ENCODE results near the gene SMIM21. TPM values are rescaled to one million over a fixed set of nuclear protein-coding genes. Genes with fewer than 3 reads are reported as not detected.

The SMIM21 gene
- total RNA-seq, 6 experiments from 2014 or later, result not detected

- H3K27me3 Mint-ChIP-seq (ENCODE audit: insufficient read depth), result peaks cover 4% of the 10 kb centered on the region
- DNase-seq, result peak; percentile 99
- no peaks in the 10 kb centered on the region for H3K36me3 Mint-ChIP-seq (ENCODE audit: low read depth)
- peak overlapping the region; percentile 44 for H3K4me3 Mint-ChIP-seq
- 0 out of 2 replicates have a peak, but pooled peaks have one; percentile 10 for TF ChIP-seq CTCF (IDR thresholded peaks at IDR 0.05)
- peak overlapping the region; percentile 93 for H3K27ac Mint-ChIP-seq
- H3K9me3 Mint-ChIP-seq, result no peaks in the 10 kb centered on the region
- H3K4me1 Mint-ChIP-seq (ENCODE audit: low read depth), result peaks cover 47% of the 10 kb centered on the region
These were observed 18.7 kb downstream of the SMIM21 start for GRCh38 chr18:75408554-75409506.

GRCh38 chr18:75407468-75408437 lies 19.8 kb downstream of the SMIM21 start:
- peaks cover 4% of the 10 kb centered on the region for H3K27me3 Mint-ChIP-seq (ENCODE audit: insufficient read depth)
- H3K27ac Mint-ChIP-seq, result peak overlapping the region; percentile 93
- peaks cover 47% of the 10 kb centered on the region for H3K4me1 Mint-ChIP-seq (ENCODE audit: low read depth)
- H3K36me3 Mint-ChIP-seq (ENCODE audit: low read depth), result no peaks in the 10 kb centered on the region; the same call in 1 of the 2 replicates
- peak overlapping the region; percentile 44 for H3K4me3 Mint-ChIP-seq
- no peak for TF ChIP-seq CTCF (IDR thresholded peaks at IDR 0.05)
- DNase-seq, result peak; percentile 27
- peaks cover 2% of the 10 kb centered on the region; the same call in 1 of the 2 replicates for H3K9me3 Mint-ChIP-seq

- H3K9me3 Mint-ChIP-seq, result peaks cover 8% of the 10 kb centered on the region
- H3K4me1 Mint-ChIP-seq (ENCODE audit: low read depth), result peaks cover 47% of the 10 kb centered on the region
These were observed 20.7 kb downstream of the SMIM21 start for GRCh38 chr18:75406491-75407445.

GRCh38 chr18:75405351-75405750 lies 22.2 kb downstream of the SMIM21 start:
- no peak overlapping the region for H3K4me3 Mint-ChIP-seq

More at GRCh38 chr18:75406491-75407445, 20.7 kb downstream of the SMIM21 start:
- no peak overlapping the region for H3K4me3 Mint-ChIP-seq
- no peaks in the 10 kb centered on the region; the same call in none of the 2 replicates for H3K27me3 Mint-ChIP-seq (ENCODE audit: insufficient read depth)
- H3K36me3 Mint-ChIP-seq (ENCODE audit: low read depth), result no peaks in the 10 kb centered on the region; the same call in 1 of the 2 replicates
- DNase-seq, result no peak
- TF ChIP-seq CTCF (IDR thresholded peaks at IDR 0.05), result no peak
- H3K27ac Mint-ChIP-seq, result peak overlapping the region; percentile 48; the same call in 1 of the 2 replicates

More at GRCh38 chr18:75405351-75405750, 22.2 kb downstream of the SMIM21 start:
- DNase-seq, result peak; percentile 34
- Mint-ChIP-seq H3K27ac (no peak overlapping the region), H3K27me3 (ENCODE audit: insufficient read depth) (peaks cover 3% of the 10 kb centered on the region), H3K36me3 (ENCODE audit: low read depth) (no peaks in the 10 kb centered on the region; the same call in 1 of the 2 replicates), H3K4me1 (ENCODE audit: low read depth) (peaks cover 47% of the 10 kb centered on the region), H3K9me3 (peaks cover 8% of the 10 kb centered on the region)
- no peak for TF ChIP-seq CTCF (IDR thresholded peaks at IDR 0.05)
